Activated T-cell treated with anti-CD3 and anti-CD28 coated beads for 4 hours (primary cell): Measurements from ENCODE around the gene SLC66A2.

Source experiments
- DNase-seq: peaks from one replicate; pipeline ENCODE4 v3.0.0-alpha.2; 2020

SLC66A2 gene

GRCh38 chr18:79864006-79864725 lies 87.3 kb downstream of the SLC66A2 start:
- no peak for DNase-seq

DNA sequence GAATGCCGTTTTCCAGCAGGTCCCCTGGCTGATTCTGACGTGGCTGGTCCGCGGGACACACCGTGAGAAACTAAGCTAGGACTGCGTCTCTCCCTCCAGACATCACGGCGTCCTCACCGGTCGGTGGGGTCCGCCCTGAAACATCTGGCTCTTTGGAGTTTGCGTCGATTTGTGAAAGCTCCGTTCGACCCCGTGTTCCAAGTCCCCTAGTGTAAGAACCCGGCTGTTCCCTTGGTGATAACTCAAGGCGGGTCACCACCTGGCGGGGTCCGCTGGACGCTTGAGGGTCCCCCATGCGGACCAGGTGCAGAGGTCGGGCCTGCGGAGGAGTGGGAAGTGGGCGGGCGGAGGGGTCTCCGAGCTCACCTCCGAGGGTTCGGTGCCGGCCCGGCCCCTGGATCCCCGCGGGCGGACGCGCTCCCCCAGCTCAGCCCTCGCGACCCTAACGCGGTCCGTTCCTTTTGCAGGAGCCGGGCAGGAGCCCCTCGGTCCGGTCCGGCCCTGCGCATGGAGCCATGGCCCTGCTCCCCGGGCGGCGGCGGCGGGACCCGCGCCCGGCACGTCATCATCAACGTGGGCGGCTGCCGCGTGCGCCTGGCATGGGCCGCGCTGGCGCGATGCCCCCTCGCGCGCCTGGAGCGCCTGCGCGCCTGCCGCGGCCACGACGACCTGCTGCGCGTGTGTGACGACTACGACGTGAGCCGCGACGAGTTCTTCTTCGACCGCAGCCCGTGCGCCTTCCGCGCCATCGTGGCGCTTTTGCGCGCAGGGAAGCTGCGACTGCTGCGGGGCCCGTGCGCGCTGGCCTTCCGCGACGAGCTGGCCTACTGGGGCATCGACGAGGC lies 88.1 kb downstream of the SLC66A2 start:
- no peak for DNase-seq

GRCh38 chr18:79862562-79862961 lies 88.9 kb downstream of the SLC66A2 start:
- DNase-seq: no peak

GRCh38 chr18:79861687-79862086 lies 89.8 kb downstream of the SLC66A2 start:
- DNase-seq: no peak

GRCh38 chr18:79859314-79859713 lies 92.1 kb downstream of the SLC66A2 start:
- no peak for DNase-seq

- DNase-seq: no peak
These were observed 94.3 kb downstream of the SLC66A2 start for GRCh38 chr18:79857082-79857671.

GRCh38 chr18:79856119-79857007 lies 95.1 kb downstream of the SLC66A2 start:
- no peak for DNase-seq

DNA sequence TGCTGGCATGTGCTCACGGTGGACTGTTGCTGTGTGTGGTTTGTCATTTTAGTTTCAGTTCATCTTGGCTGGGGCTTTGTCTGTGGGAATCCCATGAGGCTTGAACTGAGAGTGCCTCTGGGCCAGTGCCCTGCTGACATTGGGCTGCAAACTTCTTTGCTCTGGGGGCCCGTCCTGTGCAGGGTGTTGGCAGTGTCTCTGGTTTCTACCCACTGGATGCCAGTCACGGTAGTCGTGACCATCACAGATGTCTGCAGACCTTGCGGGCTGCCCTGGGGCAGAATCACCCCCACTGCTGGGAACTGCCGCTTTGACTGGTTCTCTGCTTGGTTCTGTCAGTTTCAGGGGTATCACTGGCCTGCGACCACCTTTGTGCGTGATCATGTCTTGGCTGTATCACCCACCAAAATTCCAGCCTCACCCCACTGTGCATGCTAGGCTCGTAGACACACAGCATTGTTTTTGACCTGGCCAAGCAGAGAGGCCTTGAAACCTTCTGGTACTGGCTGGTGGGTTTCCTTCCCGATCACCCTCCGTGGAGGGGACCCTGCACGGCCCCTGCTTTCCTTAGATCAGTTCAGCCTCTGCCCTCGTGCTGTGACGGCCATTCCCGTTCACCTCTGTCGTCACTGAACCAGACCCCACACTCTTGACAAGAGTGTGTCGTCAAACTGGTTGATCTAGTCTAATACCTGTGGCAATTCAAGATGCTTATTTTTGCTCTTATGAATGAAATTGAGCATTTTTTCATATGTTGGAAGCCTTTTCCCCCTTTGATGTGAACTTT lies 96.1 kb downstream of the SLC66A2 start:
- DNase-seq: no peak

GRCh38 chr18:79853993-79854364 lies 97.5 kb downstream of the SLC66A2 start:
- no peak for DNase-seq

GRCh38 chr18:79853303-79853992 lies 98.0 kb downstream of the SLC66A2 start:
- DNase-seq: no peak

- DNase-seq: no peak
These were observed 98.7 kb downstream of the SLC66A2 start for GRCh38 chr18:79852561-79853302.
